Measurements from ENCODE around the gene CCDC33. TPM values are rescaled to one million over a fixed set of nuclear protein-coding genes. Genes with fewer than 3 reads are reported as not detected.

Gene CCDC33
- total and polyA plus RNA-seq, 2 experiments from 2014 or later: not detected

- H3K9ac ChIP-seq: no peak overlapping the region
- TF ChIP-seq EZH2 (IDR thresholded peaks at IDR 0.05; ENCODE audit: insufficient read depth, poor library complexity, severe bottlenecking) (no peak), EZH2phosphoT487 (IDR thresholded peaks at IDR 0.05; ENCODE audit: insufficient read depth, low read depth) (no peak)
- WGBS, 2 experiments (ENCODE audit: low coverage in 1 of 2, low lambda C conversion rate in 2 of 2, missing lambda C conversion rate in 2 of 2): 16 to 23% methylated on average over 3 of the region's 3 CpGs
- no peaks in the 10 kb centered on the region for H3K79me2 ChIP-seq (ENCODE audit: insufficient read depth)
- in situ Hi-C loops (cut with MboI): no loop called here
- H3K27me3 ChIP-seq (replicated peaks; ENCODE audit: insufficient read depth): no peaks in the 10 kb centered on the region; the same call in 1 of the 2 replicates
- H3F3A ChIP-seq (ENCODE audit: insufficient read depth): no peaks in the 10 kb centered on the region
- no peak overlapping the region for H3K4me3 ChIP-seq
- no peaks in the 10 kb centered on the region for H3K9me2 ChIP-seq (ENCODE audit: insufficient read depth)
- H3K4me1 ChIP-seq (ENCODE audit: insufficient read depth): peaks cover 5% of the 10 kb centered on the region; the same call in 1 of the 2 replicates
- H2AFZ ChIP-seq: no peak overlapping the region
- H3K4me2 ChIP-seq (ENCODE audit: unreplicated experiment): no peak overlapping the region
- no peak for DNase-seq
- H3K27ac ChIP-seq: no peak overlapping the region
- no peaks in the 10 kb centered on the region for H4K20me1 ChIP-seq (ENCODE audit: insufficient read depth)
- H3K36me3 ChIP-seq (ENCODE audit: low read depth): no peaks in the 10 kb centered on the region
- H3K9me3 ChIP-seq (ENCODE audit: low read depth): no peaks in the 10 kb centered on the region
Observed at GRCh38 chr15:74293021-74293810, 57.1 kb downstream of the CCDC33 start.

- Histone ChIP-seq H3K9me3 (ENCODE audit: low read depth) (no peaks in the 10 kb centered on the region), H3K36me3 (ENCODE audit: low read depth) (no peaks in the 10 kb centered on the region), H3K27me3 (replicated peaks; ENCODE audit: insufficient read depth) (no peaks in the 10 kb centered on the region; the same call in 1 of the 2 replicates), H3K27ac (no peak overlapping the region), H3F3A (ENCODE audit: insufficient read depth) (no peaks in the 10 kb centered on the region), H3K4me3 (no peak overlapping the region), H2AFZ (no peak overlapping the region), H4K20me1 (ENCODE audit: insufficient read depth) (no peaks in the 10 kb centered on the region), H3K4me2 (ENCODE audit: unreplicated experiment) (no peak overlapping the region), H3K9ac (no peak overlapping the region), H3K4me1 (ENCODE audit: insufficient read depth) (peaks cover 5% of the 10 kb centered on the region; the same call in 1 of the 2 replicates), H3K79me2 (ENCODE audit: insufficient read depth) (no peaks in the 10 kb centered on the region), H3K9me2 (ENCODE audit: insufficient read depth) (no peaks in the 10 kb centered on the region)
- TF ChIP-seq EZH2 (IDR thresholded peaks at IDR 0.05; ENCODE audit: insufficient read depth, poor library complexity, severe bottlenecking) (no peak), EZH2phosphoT487 (IDR thresholded peaks at IDR 0.05; ENCODE audit: insufficient read depth, low read depth) (no peak)
- in situ Hi-C loops (cut with MboI): no loop called here
- no peak for DNase-seq
- WGBS, 2 experiments (ENCODE audit: low coverage in 1 of 2, low lambda C conversion rate in 2 of 2, missing lambda C conversion rate in 2 of 2): 43 to 58% methylated on average over 1 of the region's 1 CpG
Observed at GRCh38 chr15:74294010-74294409, 57.9 kb downstream of the CCDC33 start.

- Histone ChIP-seq H4K20me1 (ENCODE audit: insufficient read depth) (no peaks in the 10 kb centered on the region), H3K27me3 (replicated peaks; ENCODE audit: insufficient read depth) (no peaks in the 10 kb centered on the region; the same call in 1 of the 2 replicates), H3K4me2 (ENCODE audit: unreplicated experiment) (no peak overlapping the region), H3K27ac (no peak overlapping the region), H3K79me2 (ENCODE audit: insufficient read depth) (no peaks in the 10 kb centered on the region), H3K9me2 (ENCODE audit: insufficient read depth) (no peaks in the 10 kb centered on the region), H3K9ac (no peak overlapping the region), H3K4me3 (no peak overlapping the region), H3K9me3 (ENCODE audit: low read depth) (no peaks in the 10 kb centered on the region), H3K4me1 (ENCODE audit: insufficient read depth) (peaks cover 5% of the 10 kb centered on the region; the same call in 1 of the 2 replicates), H3F3A (ENCODE audit: insufficient read depth) (no peaks in the 10 kb centered on the region), H3K36me3 (ENCODE audit: low read depth) (no peaks in the 10 kb centered on the region), H2AFZ (no peak overlapping the region)
- DNase-seq: no peak
- no peak for TF ChIP-seq EZH2 (IDR thresholded peaks at IDR 0.05; ENCODE audit: insufficient read depth, poor library complexity, severe bottlenecking)
- TF ChIP-seq EZH2phosphoT487 (IDR thresholded peaks at IDR 0.05; ENCODE audit: insufficient read depth, low read depth): no peak
- in situ Hi-C loops (cut with MboI): no loop called here
- WGBS, 2 experiments (ENCODE audit: low coverage in 1 of 2, low lambda C conversion rate in 2 of 2, missing lambda C conversion rate in 2 of 2): 26 to 33% methylated on average over 6 of the region's 6 CpGs
Observed at GRCh38 chr15:74295800-74296199, 59.7 kb downstream of the CCDC33 start.

- Histone ChIP-seq H3K4me2 (ENCODE audit: unreplicated experiment) (no peak overlapping the region), H3K27ac (no peak overlapping the region), H3K4me3 (no peak overlapping the region), H3K4me1 (ENCODE audit: insufficient read depth) (no peaks in the 10 kb centered on the region), H3F3A (ENCODE audit: insufficient read depth) (no peaks in the 10 kb centered on the region), H3K27me3 (replicated peaks; ENCODE audit: insufficient read depth) (no peaks in the 10 kb centered on the region; the same call in 1 of the 2 replicates), H3K9me3 (ENCODE audit: low read depth) (no peaks in the 10 kb centered on the region), H3K9me2 (ENCODE audit: insufficient read depth) (no peaks in the 10 kb centered on the region), H3K9ac (no peak overlapping the region), H3K79me2 (ENCODE audit: insufficient read depth) (no peaks in the 10 kb centered on the region), H4K20me1 (ENCODE audit: insufficient read depth) (no peaks in the 10 kb centered on the region), H3K36me3 (ENCODE audit: low read depth) (no peaks in the 10 kb centered on the region), H2AFZ (no peak overlapping the region)
- TF ChIP-seq EZH2phosphoT487 (IDR thresholded peaks at IDR 0.05; ENCODE audit: insufficient read depth, low read depth) (no peak), EZH2 (IDR thresholded peaks at IDR 0.05; ENCODE audit: insufficient read depth, poor library complexity, severe bottlenecking) (no peak)
- in situ Hi-C loops (cut with MboI): no loop called here
- DNase-seq: no peak
- WGBS, 2 experiments (ENCODE audit: low coverage in 1 of 2, low lambda C conversion rate in 2 of 2, missing lambda C conversion rate in 2 of 2): 0 to 5% methylated on average over 1 of the region's 1 CpG
Observed at GRCh38 chr15:74297887-74298286, 61.8 kb downstream of the CCDC33 start.
